ENCODE results near the gene TMEM117.
"Not testable (repeated sequence)": the region's sequence is repeated elsewhere in the genome, so short reads cannot be mapped to it uniquely, and the experiment has no call there.

Gene TMEM117

DNA sequence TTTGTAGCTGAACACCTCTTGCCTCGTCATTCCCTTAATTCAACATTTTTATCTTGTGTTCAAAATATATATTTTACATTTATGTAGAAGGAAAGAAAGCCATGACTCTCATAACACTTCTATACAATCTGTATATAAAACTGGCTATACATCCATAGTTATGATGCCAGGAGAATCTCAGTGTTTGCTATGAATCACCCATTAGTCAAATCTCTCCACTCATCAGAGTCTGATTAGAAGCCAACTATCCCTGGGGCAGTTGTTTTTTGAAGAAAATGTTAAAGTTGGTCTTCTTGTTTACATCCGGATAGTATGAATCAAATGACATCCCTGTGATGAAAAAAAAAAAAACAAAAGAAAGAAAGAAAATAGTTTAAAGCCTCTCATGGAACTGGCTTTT, 536.4 kb downstream of the TMEM117 start:
- Histone ChIP-seq H3K79me2 (ENCODE audit: control insufficient read depth, low read length) (no peaks in the 10 kb centered on the region), H3K36me3 (ENCODE audit: control insufficient read depth, low read length) (no peaks in the 10 kb centered on the region), H3K27ac (ENCODE audit: low read depth, low read length) (no peak overlapping the region), H4K20me1 (ENCODE audit: control insufficient read depth, insufficient read depth, low read depth, low read length) (no peaks in the 10 kb centered on the region), H3K9me2 (replicated peaks; ENCODE audit: control insufficient read depth, low read length) (no peaks in the 10 kb centered on the region), H3K9me3 (ENCODE audit: control insufficient read depth, insufficient read depth, low read length) (no peaks in the 10 kb centered on the region), H3F3A (ENCODE audit: control insufficient read depth, insufficient read depth) (no peaks in the 10 kb centered on the region), H3K27me3 (ENCODE audit: control insufficient read depth, low read length) (no peaks in the 10 kb centered on the region), H3K4me3 (ENCODE audit: low read length) (no peak overlapping the region), H3K4me2 (ENCODE audit: low read length) (no peak overlapping the region), H3K4me1 (ENCODE audit: control insufficient read depth, low read length) (peaks cover 10% of the 10 kb centered on the region)
- no peak for TF ChIP-seq EZH2phosphoT487 (IDR thresholded peaks at IDR 0.05; ENCODE audit: borderline replicate concordance, low read length)
- TF ChIP-seq, protein P1, sequence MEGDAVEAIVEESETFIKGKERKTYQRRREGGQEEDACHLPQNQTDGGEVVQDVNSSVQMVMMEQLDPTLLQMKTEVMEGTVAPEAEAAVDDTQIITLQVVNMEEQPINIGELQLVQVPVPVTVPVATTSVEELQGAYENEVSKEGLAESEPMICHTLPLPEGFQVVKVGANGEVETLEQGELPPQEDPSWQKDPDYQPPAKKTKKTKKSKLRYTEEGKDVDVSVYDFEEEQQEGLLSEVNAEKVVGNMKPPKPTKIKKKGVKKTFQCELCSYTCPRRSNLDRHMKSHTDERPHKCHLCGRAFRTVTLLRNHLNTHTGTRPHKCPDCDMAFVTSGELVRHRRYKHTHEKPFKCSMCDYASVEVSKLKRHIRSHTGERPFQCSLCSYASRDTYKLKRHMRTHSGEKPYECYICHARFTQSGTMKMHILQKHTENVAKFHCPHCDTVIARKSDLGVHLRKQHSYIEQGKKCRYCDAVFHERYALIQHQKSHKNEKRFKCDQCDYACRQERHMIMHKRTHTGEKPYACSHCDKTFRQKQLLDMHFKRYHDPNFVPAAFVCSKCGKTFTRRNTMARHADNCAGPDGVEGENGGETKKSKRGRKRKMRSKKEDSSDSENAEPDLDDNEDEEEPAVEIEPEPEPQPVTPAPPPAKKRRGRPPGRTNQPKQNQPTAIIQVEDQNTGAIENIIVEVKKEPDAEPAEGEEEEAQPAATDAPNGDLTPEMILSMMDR (IDR thresholded peaks at IDR 0.05; ENCODE audit: low read depth, low read length, poor library complexity, severe bottlenecking) = no peak

DNA sequence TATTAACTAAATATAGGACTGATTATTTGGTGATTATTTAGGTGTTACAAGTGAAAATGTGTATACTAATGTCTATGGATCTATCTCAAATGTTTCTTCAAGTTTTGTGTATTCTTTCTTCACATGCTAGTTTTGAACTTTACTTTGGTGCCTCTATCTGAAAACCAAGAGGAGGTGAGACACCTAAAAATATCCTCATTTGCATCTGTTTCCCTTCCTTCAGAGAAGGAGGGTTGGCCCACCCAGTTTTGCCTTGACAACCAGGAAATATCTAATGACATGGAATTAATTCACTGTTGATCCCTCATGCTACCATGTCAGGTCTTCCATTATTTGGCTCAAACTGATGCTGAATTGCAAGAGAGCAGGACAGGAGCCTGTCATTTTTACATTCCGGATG, 539.8 kb downstream of the TMEM117 start:
- H4K20me1 ChIP-seq (ENCODE audit: control insufficient read depth, insufficient read depth, low read depth, low read length) = no peaks in the 10 kb centered on the region
- no peak overlapping the region for H3K27ac ChIP-seq (ENCODE audit: low read depth, low read length)
- no peaks in the 10 kb centered on the region for H3K79me2 ChIP-seq (ENCODE audit: control insufficient read depth, low read length)
- no peaks in the 10 kb centered on the region for H3F3A ChIP-seq (ENCODE audit: control insufficient read depth, insufficient read depth)
- no peak overlapping the region for H3K4me2 ChIP-seq (ENCODE audit: low read length)
- H3K36me3 ChIP-seq (ENCODE audit: control insufficient read depth, low read length) = no peaks in the 10 kb centered on the region
- no peaks in the 10 kb centered on the region for H3K27me3 ChIP-seq (ENCODE audit: control insufficient read depth, low read length)
- H3K4me1 ChIP-seq (ENCODE audit: control insufficient read depth, low read length) = peaks cover 10% of the 10 kb centered on the region
- no peaks in the 10 kb centered on the region for H3K9me2 ChIP-seq (replicated peaks; ENCODE audit: control insufficient read depth, low read length)
- no peak overlapping the region for H3K4me3 ChIP-seq (ENCODE audit: low read length)
- H3K9me3 ChIP-seq (ENCODE audit: control insufficient read depth, insufficient read depth, low read length) = no peaks in the 10 kb centered on the region
- no peak for TF ChIP-seq EZH2phosphoT487 (IDR thresholded peaks at IDR 0.05; ENCODE audit: borderline replicate concordance, low read length)
- TF ChIP-seq, protein P1 (IDR thresholded peaks at IDR 0.05; ENCODE audit: low read depth, low read length, poor library complexity, severe bottlenecking) = no peak

DNA sequence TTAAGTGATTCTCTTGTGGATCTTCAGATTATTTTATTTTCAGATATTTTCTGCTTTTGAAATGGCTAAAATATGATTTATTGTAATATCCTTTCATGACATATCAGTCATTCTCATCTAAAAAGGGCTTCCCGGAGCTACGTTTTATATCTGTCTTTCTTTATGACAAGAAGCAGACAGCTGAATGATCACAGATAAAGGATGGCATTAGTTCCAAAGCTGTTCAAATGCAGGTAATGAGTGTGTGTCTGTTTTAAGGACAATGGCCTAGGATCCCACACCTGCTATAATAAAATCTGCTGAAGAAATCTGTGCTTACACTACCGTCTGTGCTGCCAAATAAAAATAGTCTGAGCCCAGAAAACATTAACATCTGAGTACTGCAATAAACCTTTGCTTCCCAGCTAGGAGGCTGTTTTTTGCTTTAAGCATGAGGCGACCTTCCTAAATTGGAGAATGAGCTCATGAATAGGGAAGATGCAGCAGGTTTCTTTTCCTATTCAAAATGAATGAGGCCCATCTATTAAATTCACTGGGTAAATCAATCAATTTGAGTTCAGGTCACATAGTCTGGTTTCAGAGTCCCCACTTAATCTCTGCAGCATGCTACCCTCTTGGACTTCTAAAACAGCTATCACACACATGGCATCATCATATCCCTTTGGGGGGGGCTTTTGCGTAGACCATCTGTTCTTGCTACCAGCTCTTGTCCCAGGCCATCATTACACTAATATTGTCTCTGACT, 541.7 kb downstream of the TMEM117 start:
- TF ChIP-seq EZH2phosphoT487 (IDR thresholded peaks at IDR 0.05; ENCODE audit: borderline replicate concordance, low read length) = no peak
- TF ChIP-seq, protein P1 (IDR thresholded peaks at IDR 0.05; ENCODE audit: low read depth, low read length, poor library complexity, severe bottlenecking) = no peak
- no peaks in the 10 kb centered on the region for H3K36me3 ChIP-seq (ENCODE audit: control insufficient read depth, low read length)
- no peaks in the 10 kb centered on the region for H3K27me3 ChIP-seq (ENCODE audit: control insufficient read depth, low read length)
- no peak overlapping the region for H3K4me2 ChIP-seq (ENCODE audit: low read length)
- H3K27ac ChIP-seq (ENCODE audit: low read depth, low read length) = no peak overlapping the region
- H3K4me1 ChIP-seq (ENCODE audit: control insufficient read depth, low read length) = peaks cover 6% of the 10 kb centered on the region
- no peaks in the 10 kb centered on the region for H3K9me3 ChIP-seq (ENCODE audit: control insufficient read depth, insufficient read depth, low read length)
- H3F3A ChIP-seq (ENCODE audit: control insufficient read depth, insufficient read depth) = no peaks in the 10 kb centered on the region
- H3K4me3 ChIP-seq (ENCODE audit: low read length) = no peak overlapping the region
- H4K20me1 ChIP-seq (ENCODE audit: control insufficient read depth, insufficient read depth, low read depth, low read length) = no peaks in the 10 kb centered on the region
- no peaks in the 10 kb centered on the region for H3K9me2 ChIP-seq (replicated peaks; ENCODE audit: control insufficient read depth, low read length)
- no peaks in the 10 kb centered on the region for H3K79me2 ChIP-seq (ENCODE audit: control insufficient read depth, low read length)

DNA sequence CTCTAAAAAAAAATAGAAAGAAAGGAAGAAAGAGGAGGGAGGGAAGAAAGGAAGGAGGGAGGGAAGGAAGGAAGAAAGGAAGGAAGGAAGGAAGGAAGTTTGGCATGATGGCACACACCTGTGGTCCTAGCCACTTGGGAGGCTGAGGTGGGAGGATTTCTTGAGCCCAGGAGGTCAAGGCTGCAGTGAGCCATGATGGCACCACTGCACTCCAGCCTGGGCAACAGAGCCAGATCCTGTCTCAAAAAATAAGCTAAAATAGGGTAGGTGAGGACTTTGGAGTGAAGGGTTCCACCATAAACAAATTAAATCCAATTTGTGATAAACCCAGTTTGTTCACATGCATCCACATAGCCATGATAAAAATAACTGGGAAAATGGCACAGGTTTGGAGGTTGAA, 543.2 kb downstream of the TMEM117 start:
- not testable (repeated sequence) for H3K79me2 ChIP-seq (ENCODE audit: control insufficient read depth, low read length); H3K36me3 ChIP-seq (ENCODE audit: control insufficient read depth, low read length); H4K20me1 ChIP-seq (ENCODE audit: control insufficient read depth, insufficient read depth, low read depth, low read length); H3K27ac ChIP-seq (ENCODE audit: low read depth, low read length); H3K4me3 ChIP-seq (ENCODE audit: low read length); H3K9me3 ChIP-seq (ENCODE audit: control insufficient read depth, insufficient read depth, low read length); H3K4me2 ChIP-seq (ENCODE audit: low read length); H3K4me1 ChIP-seq (ENCODE audit: control insufficient read depth, low read length); H3F3A ChIP-seq (ENCODE audit: control insufficient read depth, insufficient read depth); H3K27me3 ChIP-seq (ENCODE audit: control insufficient read depth, low read length); H3K9me2 ChIP-seq (replicated peaks; ENCODE audit: control insufficient read depth, low read length)
